GM11168 (cell line): ENCODE data around the gene SCMH1.

ENCODE experiments used
- in situ Hi-C: fragments of 300-500 bp; cut with MboI; formaldehyde crosslinking; loops from one replicate; pipeline ENCODE4 v1.12.0; 2022; ENCODE audit warnings: low sequenced_read_pairs; ENCODE audit not compliant: unreplicated experiment

SCMH1 gene

GRCh38 chr1:41108696-41109275, 133.3 kb downstream of the SCMH1 start:
- in situ Hi-C loops = no loop called here

GRCh38 chr1:41103766-41104165, 138.3 kb downstream of the SCMH1 start:
- in situ Hi-C loops = no loop called here

- in situ Hi-C loops = no loop called here
These were observed 139.5 kb downstream of the SCMH1 start for GRCh38 chr1:41102653-41103052.

- in situ Hi-C loops = no loop called here
These were observed 140.0 kb downstream of the SCMH1 start for GRCh38 chr1:41101950-41102607.

- in situ Hi-C loops = no loop called here
These were observed 141.0 kb downstream of the SCMH1 start for GRCh38 chr1:41101076-41101475.

- in situ Hi-C loops = no loop called here
These were observed 141.9 kb downstream of the SCMH1 start for GRCh38 chr1:41100170-41100569.

- in situ Hi-C loops = no loop called here
These were observed 143.2 kb downstream of the SCMH1 start for GRCh38 chr1:41098730-41099460.

- in situ Hi-C loops = no loop called here
These were observed 145.0 kb downstream of the SCMH1 start for GRCh38 chr1:41097105-41097504.

- in situ Hi-C loops = no loop called here
These were observed 148.3 kb downstream of the SCMH1 start for GRCh38 chr1:41093826-41094225.

- in situ Hi-C loops = no loop called here
These were observed 155.2 kb downstream of the SCMH1 start for GRCh38 chr1:41086921-41087320.

- in situ Hi-C loops = no loop called here
These were observed 163.5 kb downstream of the SCMH1 start for GRCh38 chr1:41078616-41079015.

GRCh38 chr1:41078193-41078592, 163.9 kb downstream of the SCMH1 start:
- in situ Hi-C loops = no loop called here

GRCh38 chr1:41073971-41074370, 168.1 kb downstream of the SCMH1 start:
- in situ Hi-C loops = no loop called here

- in situ Hi-C loops = no loop called here
These were observed 170.1 kb downstream of the SCMH1 start for GRCh38 chr1:41072051-41072450.

- in situ Hi-C loops = no loop called here
These were observed 185.2 kb downstream of the SCMH1 start for GRCh38 chr1:41056907-41057306.

- in situ Hi-C loops = no loop called here
These were observed 188.8 kb downstream of the SCMH1 start for GRCh38 chr1:41053316-41053715.

- in situ Hi-C loops = no loop called here
These were observed 191.1 kb downstream of the SCMH1 start for GRCh38 chr1:41051022-41051421.

GRCh38 chr1:41048540-41048939, 193.6 kb downstream of the SCMH1 start:
- in situ Hi-C loops = no loop called here

GRCh38 chr1:41046347-41046775, 195.7 kb downstream of the SCMH1 start:
- in situ Hi-C loops = no loop called here

- in situ Hi-C loops = no loop called here
These were observed 196.4 kb downstream of the SCMH1 start for GRCh38 chr1:41045740-41046139.

GRCh38 chr1:41044187-41044586, 197.9 kb downstream of the SCMH1 start:
- in situ Hi-C loops = no loop called here
